ENCODE results near the gene MAGI1.

MAGI1 gene

DNA sequence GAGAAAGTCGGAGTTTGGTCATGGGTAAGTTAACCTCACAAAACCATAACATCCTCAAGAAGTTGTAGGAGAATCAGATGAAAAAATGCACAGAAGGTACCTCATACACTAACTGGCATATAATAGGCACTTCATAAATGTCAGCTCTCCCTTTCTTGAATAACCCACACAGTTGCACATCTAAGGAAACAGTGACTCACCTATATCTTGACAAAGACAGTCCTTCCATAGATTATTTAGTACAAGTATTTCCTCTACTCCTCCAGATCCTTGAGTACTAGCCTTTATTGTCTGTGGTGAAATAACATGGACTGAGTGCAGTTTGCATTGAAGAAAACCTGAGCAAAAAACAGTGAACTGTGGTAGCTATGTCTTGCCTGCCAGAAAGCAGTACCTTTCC is 46.6 kb downstream of the MAGI1 start:
- TF ChIP-seq, protein P1, sequence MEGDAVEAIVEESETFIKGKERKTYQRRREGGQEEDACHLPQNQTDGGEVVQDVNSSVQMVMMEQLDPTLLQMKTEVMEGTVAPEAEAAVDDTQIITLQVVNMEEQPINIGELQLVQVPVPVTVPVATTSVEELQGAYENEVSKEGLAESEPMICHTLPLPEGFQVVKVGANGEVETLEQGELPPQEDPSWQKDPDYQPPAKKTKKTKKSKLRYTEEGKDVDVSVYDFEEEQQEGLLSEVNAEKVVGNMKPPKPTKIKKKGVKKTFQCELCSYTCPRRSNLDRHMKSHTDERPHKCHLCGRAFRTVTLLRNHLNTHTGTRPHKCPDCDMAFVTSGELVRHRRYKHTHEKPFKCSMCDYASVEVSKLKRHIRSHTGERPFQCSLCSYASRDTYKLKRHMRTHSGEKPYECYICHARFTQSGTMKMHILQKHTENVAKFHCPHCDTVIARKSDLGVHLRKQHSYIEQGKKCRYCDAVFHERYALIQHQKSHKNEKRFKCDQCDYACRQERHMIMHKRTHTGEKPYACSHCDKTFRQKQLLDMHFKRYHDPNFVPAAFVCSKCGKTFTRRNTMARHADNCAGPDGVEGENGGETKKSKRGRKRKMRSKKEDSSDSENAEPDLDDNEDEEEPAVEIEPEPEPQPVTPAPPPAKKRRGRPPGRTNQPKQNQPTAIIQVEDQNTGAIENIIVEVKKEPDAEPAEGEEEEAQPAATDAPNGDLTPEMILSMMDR (IDR thresholded peaks at IDR 0.05), result no peak
- no peak for DNase-seq
- Histone ChIP-seq H3K4me1 (peaks cover 0 to 35% (median 7%) of the 10 kb centered on the region in 4 donors), H3K36me3 (no peaks in the 10 kb centered on the region), H3K27me3 (no peaks in the 10 kb centered on the region), H3K27ac (no peak overlapping the region), H3K9me3 (no peaks in the 10 kb centered on the region), H3K4me3 (no peak overlapping the region)
- intact Hi-C loops (cut with DNase I; ENCODE audit: low total_unique reads), result no loop called here

DNA sequence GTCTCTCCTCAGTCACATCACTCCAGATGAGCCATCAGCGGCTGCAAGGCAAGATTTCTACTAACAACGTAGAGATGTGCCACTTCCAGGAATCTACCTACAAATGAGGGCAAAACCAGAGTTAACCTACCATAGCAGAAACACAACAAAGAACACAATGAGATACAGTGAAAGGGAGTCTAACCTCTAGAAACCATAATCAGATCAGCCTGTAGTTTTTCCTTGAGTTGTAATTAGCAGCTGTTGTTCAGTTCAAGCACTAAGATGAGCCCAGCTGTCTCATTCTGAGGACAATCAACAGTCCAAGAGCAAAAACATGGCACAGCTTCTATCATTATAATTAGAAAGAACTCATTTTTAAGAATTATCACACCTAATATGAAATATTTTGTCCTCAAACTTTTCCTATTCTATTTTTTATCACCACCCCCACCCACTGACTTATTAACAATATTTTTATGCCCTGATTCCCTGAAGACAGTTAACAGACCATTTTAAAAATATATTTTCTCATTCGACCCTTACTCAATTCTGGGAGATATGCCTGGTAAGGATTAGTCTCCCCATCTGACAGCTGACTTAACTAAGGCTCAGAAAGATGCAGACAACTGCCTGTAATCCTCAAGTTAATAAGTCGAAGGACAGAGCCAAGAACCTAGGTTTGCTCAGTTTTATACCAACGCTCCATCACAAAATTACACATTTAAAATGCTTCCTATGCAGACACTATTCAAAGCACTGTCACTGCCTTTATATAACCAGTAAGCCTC is 50.1 kb downstream of the MAGI1 start:
- Histone ChIP-seq H3K27ac (no peak overlapping the region), H3K9me3 (no peaks in the 10 kb centered on the region), H3K4me3 (no peak overlapping the region), H3K36me3 (no peaks in the 10 kb centered on the region), H3K4me1 (peaks cover 0 to 10% (median 5%) of the 10 kb centered on the region in 4 donors), H3K27me3 (no peaks in the 10 kb centered on the region)
- TF ChIP-seq, protein P1 (IDR thresholded peaks at IDR 0.05), result no peak
- intact Hi-C loops (cut with DNase I; ENCODE audit: low total_unique reads), result no loop called here
- no peak for DNase-seq

DNA sequence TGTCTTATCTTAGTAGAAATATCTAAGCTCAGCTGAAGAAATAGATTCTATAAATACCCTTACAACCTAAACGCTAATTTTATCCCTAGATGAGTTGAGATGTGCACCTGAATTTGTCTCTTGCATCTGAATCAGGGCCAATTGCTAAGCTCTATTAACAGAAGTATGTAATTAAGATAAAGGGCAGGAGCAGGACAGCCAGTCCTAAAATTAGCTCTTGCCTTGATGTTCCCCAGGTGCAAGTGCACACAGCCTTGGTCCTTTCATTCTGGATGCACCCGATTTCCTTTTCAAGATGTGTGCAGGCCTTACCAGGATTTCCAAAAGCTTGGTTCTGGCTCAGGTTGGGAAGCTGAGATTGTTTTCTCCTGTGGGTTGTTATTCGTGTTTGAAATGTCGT is 52.4 kb downstream of the MAGI1 start:
- H3K27ac ChIP-seq, result no peak overlapping the region
- no peaks in the 10 kb centered on the region for H3K36me3 ChIP-seq
- no peaks in the 10 kb centered on the region for H3K9me3 ChIP-seq
- H3K27me3 ChIP-seq, result no peaks in the 10 kb centered on the region
- no peak for DNase-seq
- H3K4me3 ChIP-seq, result no peak overlapping the region
- intact Hi-C loops (cut with DNase I; ENCODE audit: low total_unique reads), result no loop called here
- TF ChIP-seq, protein P1 (IDR thresholded peaks at IDR 0.05), result no peak
- H3K4me1 ChIP-seq, result peaks cover 0 to 10% (median 2%) of the 10 kb centered on the region in 4 donors

DNA sequence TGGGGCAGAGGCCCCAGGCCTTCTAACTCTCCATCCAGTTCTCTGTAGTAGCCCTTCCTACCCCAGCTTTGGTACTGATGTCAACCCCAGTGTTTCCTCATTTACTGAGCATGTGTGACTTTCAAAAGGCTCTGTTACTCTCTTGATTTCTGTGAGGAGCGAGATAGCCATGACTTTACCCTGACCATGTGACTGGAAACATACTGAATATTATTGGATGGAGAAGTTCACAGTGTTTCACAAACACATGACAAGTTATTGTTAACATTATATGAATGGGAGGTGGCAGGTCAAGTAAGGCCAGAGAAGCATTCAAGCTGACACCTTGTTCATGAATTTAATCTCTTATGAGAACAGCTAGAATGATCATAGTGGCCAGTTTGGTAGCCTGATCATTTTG is 53.7 kb downstream of the MAGI1 start:
- Histone ChIP-seq H3K4me3 (no peak overlapping the region), H3K9me3 (no peaks in the 10 kb centered on the region), H3K36me3 (no peaks in the 10 kb centered on the region), H3K27me3 (no peaks in the 10 kb centered on the region), H3K27ac (no peak overlapping the region), H3K4me1 (peaks cover 0 to 13% (median 4%) of the 10 kb centered on the region in 4 donors)
- intact Hi-C loops (cut with DNase I; ENCODE audit: low total_unique reads), result no loop called here
- DNase-seq, result no peak
- TF ChIP-seq, protein P1 (IDR thresholded peaks at IDR 0.05), result no peak

DNA sequence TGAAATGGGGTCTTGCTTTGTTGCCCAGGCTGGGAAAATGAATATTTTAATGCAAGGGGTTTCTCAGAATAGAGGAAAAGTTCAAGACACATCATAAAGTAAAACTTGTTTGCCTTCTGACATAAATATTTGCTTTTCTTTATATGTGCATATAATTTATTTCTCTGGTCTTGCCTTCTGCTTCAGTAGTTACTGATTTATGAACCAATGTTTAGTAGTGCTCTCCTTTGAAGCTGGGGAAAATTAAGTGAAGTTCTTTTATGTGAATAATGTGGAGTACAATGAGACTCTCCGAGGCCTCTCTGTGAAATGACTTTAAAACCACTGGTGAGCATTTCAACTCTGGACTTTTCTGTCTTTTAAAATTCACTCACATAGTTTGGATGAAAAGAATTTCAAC is 55.6 kb downstream of the MAGI1 start:
- H3K4me1 ChIP-seq, result peaks cover 0 to 20% (median 15%) of the 10 kb centered on the region in 4 donors
- TF ChIP-seq, protein P1 (IDR thresholded peaks at IDR 0.05), result no peak
- intact Hi-C loops (cut with DNase I; ENCODE audit: low total_unique reads), result no loop called here
- no peak overlapping the region for H3K27ac ChIP-seq
- no peaks in the 10 kb centered on the region for H3K27me3 ChIP-seq
- DNase-seq, result no peak
- no peaks in the 10 kb centered on the region for H3K36me3 ChIP-seq
- H3K4me3 ChIP-seq, result no peak overlapping the region
- no peaks in the 10 kb centered on the region for H3K9me3 ChIP-seq

Data from tibial artery (tissue), 4 donors.